SK-N-SH treated with all-trans-retinoic acid at 6 μM for 48 hours (cell line): ENCODE measurements around the gene XKR3.

ENCODE experiments used
- ATAC-seq: fragments of 200-7000 bp; cut with Tn5 transposase; 3 replicates; pipeline ENCODE4 v1.9.1; 2020; ENCODE audit warnings: mild to moderate bottlenecking, moderate library complexity
- ARNTL ChIP-seq: fragments of 450-650 bp; formaldehyde crosslinking; IDR thresholded peaks from 2 replicates; pipeline ENCODE4 v1.5.0; 2020; ENCODE audit warnings: low read depth, mild to moderate bottlenecking, moderate library complexity, borderline replicate concordance
- BACH2 ChIP-seq: fragments of 250-450 bp; sonication (Bioruptor Pico); IDR thresholded peaks from 2 replicates; pipeline ENCODE4 v1.9.0; 2021; ENCODE audit warnings: mild to moderate bottlenecking, borderline replicate concordance
- CSDC2 ChIP-seq: fragments of 250-450 bp; sonication (Bioruptor Pico); IDR thresholded peaks from 2 replicates; pipeline ENCODE4 v1.5.0; 2020; ENCODE audit warnings: mild to moderate bottlenecking, moderate library complexity
- CSRNP3 ChIP-seq: fragments of 250-450 bp; sonication (Bioruptor Pico); IDR thresholded peaks from 2 replicates; pipeline ENCODE4 v1.5.1; 2021; ENCODE audit warnings: mild to moderate bottlenecking, moderate library complexity
- ESRRG ChIP-seq: fragments of 250-450 bp; sonication (Bioruptor Pico); IDR thresholded peaks from 2 replicates; pipeline ENCODE4 v1.6.1; 2021; ENCODE audit warnings: mild to moderate bottlenecking
- GLIS3 ChIP-seq: fragments of 250-450 bp; sonication (Bioruptor Pico); IDR thresholded peaks from 2 replicates; pipeline ENCODE4 v1.5.0; 2020; ENCODE audit warnings: mild to moderate bottlenecking, moderate library complexity
- OSR1 ChIP-seq: fragments of 250-450 bp; sonication (Bioruptor Pico); IDR thresholded peaks from 2 replicates; pipeline ENCODE4 v1.8.0; 2022; ENCODE audit warnings: moderate library complexity, mild to moderate bottlenecking, inconsistent platforms
- PATZ1 ChIP-seq: fragments of 250-450 bp; sonication (Bioruptor Pico); IDR thresholded peaks from 2 replicates; pipeline ENCODE4 v1.8.0; 2020; ENCODE audit warnings: mild to moderate bottlenecking, moderate library complexity, borderline replicate concordance
- POU6F1 ChIP-seq: fragments of 250-450 bp; sonication (Bioruptor Pico); IDR thresholded peaks from 2 replicates; pipeline ENCODE4 v1.8.0; 2021; ENCODE audit warnings: low read depth, mild to moderate bottlenecking, moderate library complexity, borderline replicate concordance
- PPARA ChIP-seq: fragments of 250-450 bp; sonication (Bioruptor Pico); IDR thresholded peaks from 2 replicates; pipeline ENCODE4 v1.5.0; 2020; ENCODE audit warnings: mild to moderate bottlenecking, borderline replicate concordance
- RARB ChIP-seq: fragments of 250-450 bp; sonication (Bioruptor Pico); IDR thresholded peaks from 2 replicates; pipeline ENCODE4 v1.8.0; 2021; ENCODE audit warnings: mild to moderate bottlenecking, moderate library complexity
- SNAI2 ChIP-seq: fragments of 250-450 bp; sonication (Bioruptor Pico); IDR thresholded peaks from 2 replicates; pipeline ENCODE4 v1.5.0; 2020; ENCODE audit warnings: mild to moderate bottlenecking, moderate library complexity
- TCF4 ChIP-seq: fragments of 250-450 bp; sonication (Bioruptor Pico); IDR thresholded peaks from 2 replicates; pipeline ENCODE4 v1.8.0; 2021; ENCODE audit warnings: mild to moderate bottlenecking, moderate library complexity, borderline replicate concordance
- TOX ChIP-seq: fragments of 250-450 bp; sonication (Bioruptor Pico); IDR thresholded peaks from 2 replicates; pipeline ENCODE4 v1.8.0; 2021; ENCODE audit warnings: mild to moderate bottlenecking, moderate library complexity, borderline replicate concordance
- TSHZ2 ChIP-seq: fragments of 250-450 bp; sonication (Bioruptor Pico); IDR thresholded peaks from 2 replicates; pipeline ENCODE4 v1.5.0; 2020; ENCODE audit warnings: mild to moderate bottlenecking, moderate library complexity
- ZC3H10 ChIP-seq: fragments of 250-450 bp; sonication (Bioruptor Pico); IDR thresholded peaks from 2 replicates; pipeline ENCODE4 v1.5.1; 2021; ENCODE audit warnings: mild to moderate bottlenecking, moderate library complexity
- ZFP3 ChIP-seq: fragments of 250-450 bp; sonication (Bioruptor Pico); IDR thresholded peaks from 2 replicates; pipeline ENCODE4 v1.5.0; 2020; ENCODE audit warnings: mild to moderate bottlenecking, moderate library complexity
- ZFP30 ChIP-seq: fragments of 450-650 bp; formaldehyde crosslinking; IDR thresholded peaks from 2 replicates; pipeline ENCODE4 v1.5.0; 2022; ENCODE audit warnings: mild to moderate bottlenecking, moderate library complexity
- ZNF565 ChIP-seq: fragments of 450-650 bp; formaldehyde crosslinking; conservative IDR thresholded peaks from 2 replicates; pipeline ENCODE4 v1.5.0; 2020; ENCODE audit warnings: low read depth, mild to moderate bottlenecking, moderate library complexity
- ZNF70 ChIP-seq: fragments of 450-650 bp; formaldehyde crosslinking; IDR thresholded peaks from 2 replicates; pipeline ENCODE4 v1.5.0; 2020; ENCODE audit warnings: mild to moderate bottlenecking, moderate library complexity
- ZNF8 ChIP-seq: fragments of 450-650 bp; formaldehyde crosslinking; IDR thresholded peaks from 2 replicates; pipeline ENCODE4 v1.5.0; 2020; ENCODE audit warnings: mild to moderate bottlenecking, moderate library complexity

The XKR3 gene

GRCh38 chr22:16827506-16827905 is 2.3 kb upstream of the XKR3 start (continued):
- no peak for TF ChIP-seq OSR1 (CRISPR knock-in tag)

GRCh38 chr22:16819249-16819648 is 6.0 kb downstream of the XKR3 start:
- no peak for ATAC-seq
- TF ChIP-seq TCF4 (CRISPR knock-in tag) (no peak), GLIS3 (no peak), ESRRG (CRISPR knock-in tag) (no peak), TSHZ2 (CRISPR knock-in tag) (no peak), ZC3H10 (CRISPR knock-in tag) (no peak), ZNF565 (CRISPR knock-in tag) (no peak), PPARA (CRISPR knock-in tag) (no peak)

GRCh38 chr22:16818538-16818937 is 6.7 kb downstream of the XKR3 start:
- no peak for TF ChIP-seq ARNTL (CRISPR knock-in tag)
- no peak for TF ChIP-seq PPARA (CRISPR knock-in tag)
- TF ChIP-seq ZFP30 (CRISPR knock-in tag) = no peak
- TF ChIP-seq ESRRG (CRISPR knock-in tag) = no peak
- no peak for TF ChIP-seq ZNF565 (CRISPR knock-in tag)
- TF ChIP-seq GLIS3 = no peak
- TF ChIP-seq TSHZ2 (CRISPR knock-in tag) = no peak
- no peak for TF ChIP-seq BACH2 (CRISPR knock-in tag)
- no peak for TF ChIP-seq CSDC2
- no peak for TF ChIP-seq POU6F1 (CRISPR knock-in tag)
- no peak for TF ChIP-seq ZNF70 (CRISPR knock-in tag)
- no peak for TF ChIP-seq ZNF8 (CRISPR knock-in tag)
- TF ChIP-seq CSRNP3 (CRISPR knock-in tag) = no peak
- TF ChIP-seq RARB (CRISPR knock-in tag) = no peak
- TF ChIP-seq OSR1 (CRISPR knock-in tag) = no peak
- no peak for TF ChIP-seq ZFP3
- ATAC-seq = no peak

GRCh38 chr22:16815073-16815472 is 10.1 kb downstream of the XKR3 start:
- no peak for ATAC-seq
- TF ChIP-seq ARNTL (CRISPR knock-in tag) (no peak), ZNF565 (CRISPR knock-in tag) (no peak), BACH2 (CRISPR knock-in tag) (no peak), TOX (CRISPR knock-in tag) (no peak), RARB (CRISPR knock-in tag) (no peak), ZC3H10 (CRISPR knock-in tag) (no peak), PATZ1 (CRISPR knock-in tag) (no peak), GLIS3 (no peak), CSRNP3 (CRISPR knock-in tag) (no peak), SNAI2 (CRISPR knock-in tag) (no peak), POU6F1 (CRISPR knock-in tag) (no peak), TCF4 (CRISPR knock-in tag) (no peak)
